Suppressor macrophage treated with lipopolysaccharide for 1 hour (primary cell): Measurements from ENCODE around the gene PDAP1.
"Not testable (repeated sequence)": the region's sequence is repeated elsewhere in the genome, so short reads cannot be mapped to it uniquely, and the experiment has no call there.

Source experiments
- DNase-seq, 3 donors: peaks; one replicate each; pipeline ENCODE4 v3.0.0-alpha.2; 2020 to 2022

PDAP1 gene

GRCh38 chr7:99395616-99396327, 12.6 kb downstream of the PDAP1 start:
- no peak for DNase-seq

- no peak for DNase-seq
Measured at GRCh38 chr7:99394188-99394502, 14.3 kb downstream of the PDAP1 start.

GRCh38 chr7:99393355-99394187, 14.8 kb downstream of the PDAP1 start:
- no peak for DNase-seq

GRCh38 chr7:99392659-99393354, 15.6 kb downstream of the PDAP1 start:
- peak; percentile 39 to 61 (median 46) for DNase-seq

GRCh38 chr7:99392046-99392445, 16.4 kb downstream of the PDAP1 start:
- no peak for DNase-seq

GRCh38 chr7:99390941-99391602, 17.3 kb downstream of the PDAP1 start:
- no peak for DNase-seq

GRCh38 chr7:99389772-99390171, 18.6 kb downstream of the PDAP1 start:
- DNase-seq, result no peak

GRCh38 chr7:99387912-99388311, 20.5 kb downstream of the PDAP1 start:
- DNase-seq, result no peak

- not testable (repeated sequence) for DNase-seq
Measured at GRCh38 chr7:99387239-99387635, 21.2 kb downstream of the PDAP1 start.

GRCh38 chr7:99386584-99387238, 21.7 kb downstream of the PDAP1 start:
- peak; percentile 73 to 75 (median 75) for DNase-seq

GRCh38 chr7:99385564-99385963, 22.8 kb downstream of the PDAP1 start:
- DNase-seq, result peak in 1 of 3 donors; percentile 29

GRCh38 chr7:99384523-99384922, 23.9 kb downstream of the PDAP1 start:
- peak in 1 of 3 donors; percentile 29 for DNase-seq

GRCh38 chr7:99383791-99384370, 24.5 kb downstream of the PDAP1 start:
- DNase-seq, result peak in 1 of 3 donors; percentile 42

GRCh38 chr7:99383203-99383602, 25.2 kb downstream of the PDAP1 start:
- DNase-seq, result no peak

- no peak for DNase-seq
Measured at GRCh38 chr7:99381664-99382075, 26.7 kb downstream of the PDAP1 start.

GRCh38 chr7:99380823-99381663, 27.4 kb downstream of the PDAP1 start:
- DNase-seq, result peak; percentile 82 to 89 (median 86)

- DNase-seq, result peak; percentile 94 to 97 (median 94)
Measured at GRCh38 chr7:99380032-99380822, 28.2 kb downstream of the PDAP1 start.

- not testable (repeated sequence) for DNase-seq
Measured at GRCh38 chr7:99379693-99380031, 28.7 kb downstream of the PDAP1 start.

GRCh38 chr7:99379043-99379577, 29.3 kb downstream of the PDAP1 start:
- DNase-seq, result peak; percentile 92 to 97 (median 95)
